HEK293 (cell line): ENCODE data around the gene MRRF.

Experiments used
- CTCF ChIA-PET: fragments of 350-600 bp; formaldehyde crosslinking; extraction: SDS; loops from one replicate; lab custom pipeline; 2021; ENCODE audit warnings: antibody characterized with exemption; lab: Yijun Ruan, JAX
- POLR2A ChIA-PET: fragments of 300-600 bp; formaldehyde crosslinking; extraction: SDS; loops from one replicate; lab custom pipeline; 2020; ENCODE audit warnings: antibody characterized with exemption, inconsistent platforms; lab: Yijun Ruan, JAX
- H3K27ac ChIP-seq: fragments of 200-500 bp; sonication (Bioruptor generic); 2 replicates; pipeline ENCODE4 v1.5.1; 2014; ENCODE audit warnings: low read depth, low read length, control low read depth, inconsistent platforms; ENCODE audit errors: extremely low read depth
- H3K36me3 ChIP-seq, 2 experiments: fragments of 200-500 bp in 1 of 2; sonication (Bioruptor generic) in 1 of 2; 1 replicate in 1 of 2; 2 replicates in 1 of 2; pipeline ENCODE4 v1.5.1; 2014 to 2017; ENCODE audit warnings: inconsistent platforms in 2 of 2, low read length in 2 of 2; ENCODE audit not compliant: control insufficient read depth in 2 of 2, insufficient read depth in 1 of 2
- H3K4me1 ChIP-seq: fragments of 200-500 bp; sonication (Bioruptor generic); 2 replicates; pipeline ENCODE4 v1.5.1; 2014; ENCODE audit warnings: mild to moderate bottlenecking, low read length, inconsistent platforms; ENCODE audit not compliant: control insufficient read depth, insufficient read depth
- H3K4me3 ChIP-seq: 2 replicates; pipeline ENCODE4 v1.5.1; 2011; ENCODE audit warnings: low read depth, mild to moderate bottlenecking, control low read depth, low read length, moderate library complexity
- H3K9me3 ChIP-seq: fragments of 200-500 bp; sonication (Bioruptor generic); 2 replicates; pipeline ENCODE4 v1.5.1; 2014; ENCODE audit warnings: low read depth, low read length, inconsistent platforms; ENCODE audit not compliant: control insufficient read depth, insufficient read depth
- BCL11B ChIP-seq: fragments of 450-650 bp; formaldehyde crosslinking; IDR thresholded peaks from 2 replicates; pipeline ENCODE4 v1.5.1; 2016; ENCODE audit warnings: low read depth, missing biosample characterization, missing genetic modification characterization
- EGR2 ChIP-seq: fragments of 450-650 bp; formaldehyde crosslinking; IDR thresholded peaks from 2 replicates; pipeline ENCODE4 v1.5.1; 2016; ENCODE audit warnings: low read depth, missing biosample characterization, missing genetic modification characterization
- KLF16 ChIP-seq: fragments of 450-650 bp; formaldehyde crosslinking; IDR thresholded peaks from 2 replicates; pipeline ENCODE4 v1.5.1; 2017; ENCODE audit warnings: missing biosample characterization, missing genetic modification characterization
- MYNN ChIP-seq: fragments of 450-650 bp; formaldehyde crosslinking; IDR thresholded peaks from 2 replicates; pipeline ENCODE4 v1.5.1; 2016; ENCODE audit warnings: missing biosample characterization, missing genetic modification characterization, borderline replicate concordance
- SCRT2 ChIP-seq: fragments of 450-650 bp; formaldehyde crosslinking; IDR thresholded peaks from 2 replicates; pipeline ENCODE4 v1.5.1; 2016; ENCODE audit warnings: missing biosample characterization, missing genetic modification characterization
- ZBTB7A ChIP-seq: fragments of 450-650 bp; formaldehyde crosslinking; IDR thresholded peaks from 2 replicates; pipeline ENCODE4 v1.5.1; 2016; ENCODE audit warnings: low read depth, missing biosample characterization, missing genetic modification characterization
- ZEB2 ChIP-seq: fragments of 450-650 bp; formaldehyde crosslinking; IDR thresholded peaks from 2 replicates; pipeline ENCODE4 v1.5.1; 2016; ENCODE audit warnings: missing biosample characterization, missing genetic modification characterization
- ZNF311 ChIP-seq: fragments of 450-650 bp; formaldehyde crosslinking; IDR thresholded peaks from 2 replicates; pipeline ENCODE4 v1.5.1; 2017; ENCODE audit warnings: missing biosample characterization, missing genetic modification characterization, borderline replicate concordance
- ZNF433 ChIP-seq: fragments of 450-650 bp; formaldehyde crosslinking; IDR thresholded peaks from 2 replicates; pipeline ENCODE4 v1.5.1; 2016; ENCODE audit warnings: missing biosample characterization, missing genetic modification characterization, low read depth
- ZNF488 ChIP-seq: fragments of 450-650 bp; formaldehyde crosslinking; IDR thresholded peaks from 2 replicates; pipeline ENCODE4 v1.5.1; 2016; ENCODE audit warnings: missing biosample characterization, missing genetic modification characterization
- ZNF514 ChIP-seq: fragments of 450-650 bp; formaldehyde crosslinking; IDR thresholded peaks from 2 replicates; pipeline ENCODE4 v1.5.1; 2016; ENCODE audit warnings: missing biosample characterization, missing genetic modification characterization
- ZNF518A ChIP-seq: fragments of 450-650 bp; formaldehyde crosslinking; conservative IDR thresholded peaks from 2 replicates; pipeline ENCODE4 v1.5.1; 2016; ENCODE audit warnings: low read depth, missing biosample characterization, missing genetic modification characterization
- ZNF560 ChIP-seq: fragments of 450-650 bp; formaldehyde crosslinking; IDR thresholded peaks from 2 replicates; pipeline ENCODE4 v1.5.1; 2017; ENCODE audit warnings: missing biosample characterization, missing genetic modification characterization, borderline replicate concordance
- ZNF610 ChIP-seq: fragments of 450-650 bp; formaldehyde crosslinking; IDR thresholded peaks from 2 replicates; pipeline ENCODE4 v1.5.1; 2016; ENCODE audit warnings: missing biosample characterization, missing genetic modification characterization, borderline replicate concordance
- ZNF639 ChIP-seq: fragments of 450-650 bp; formaldehyde crosslinking; IDR thresholded peaks from 2 replicates; pipeline ENCODE4 v1.5.1; 2016; ENCODE audit warnings: missing biosample characterization, missing genetic modification characterization
- ZSCAN4 ChIP-seq: fragments of 450-650 bp; formaldehyde crosslinking; IDR thresholded peaks from 2 replicates; pipeline ENCODE4 v1.5.1; 2017; ENCODE audit warnings: missing biosample characterization, missing genetic modification characterization

The MRRF gene

GRCh38 chr9:122220673-122221182 lies 44.0 kb upstream of the MRRF start:
- TF ChIP-seq ZNF518A (tag by site-specific recombination) (no peak), MYNN (no peak), BCL11B (tag by site-specific recombination) (no peak), ZNF560 (tag by site-specific recombination) (no peak), ZNF488 (no peak), SCRT2 (tag by site-specific recombination) (no peak), ZNF639 (no peak)
- Histone ChIP-seq H3K36me3 (no peaks in the 10 kb centered on the region), H3K4me1 (no peaks in the 10 kb centered on the region), H3K4me3 (no peak overlapping the region), H3K27ac (no peak overlapping the region), H3K9me3 (no peaks in the 10 kb centered on the region)
- ChIA-PET CTCF (interaction anchor here (0.9 kb wide), 1 partner anchor 96 kb away, joined by 4 read pairs; no protein-coding TSS in a partner anchor), POLR2A (no interaction called here)

GRCh38 chr9:122221183-122221811 lies 43.4 kb upstream of the MRRF start:
- ChIA-PET CTCF (interaction anchor here (0.9 kb wide), 1 partner anchor 96 kb away, joined by 4 read pairs; no protein-coding TSS in a partner anchor), POLR2A (no interaction called here)
- no peaks in the 10 kb centered on the region for H3K4me1 ChIP-seq
- H3K4me3 ChIP-seq, result no peak overlapping the region
- no peaks in the 10 kb centered on the region for H3K36me3 ChIP-seq
- H3K27ac ChIP-seq, result no peak overlapping the region
- H3K9me3 ChIP-seq, result no peaks in the 10 kb centered on the region
- TF ChIP-seq ZEB2 (tag by site-specific recombination) (no peak), EGR2 (no peak), ZNF433 (tag by site-specific recombination) (no peak)

GRCh38 chr9:122222791-122223190 lies 41.9 kb upstream of the MRRF start:
- CTCF ChIA-PET, result interaction anchor here (0.8 kb wide), 1 partner anchor 98 kb away, joined by 3 read pairs; no protein-coding TSS in a partner anchor
- POLR2A ChIA-PET, result interaction anchor here (1.2 kb wide), 1 partner anchor 9 kb away, joined by 5 read pairs; no protein-coding TSS in a partner anchor

More at GRCh38 chr9:122222791-122223190, 41.9 kb upstream of the MRRF start:
- H3K9me3 ChIP-seq, result no peaks in the 10 kb centered on the region
- H3K36me3 ChIP-seq, result no peaks in the 10 kb centered on the region
- H3K4me3 ChIP-seq, result no peak overlapping the region
- H3K4me1 ChIP-seq, result no peaks in the 10 kb centered on the region
- H3K27ac ChIP-seq, result no peak overlapping the region
- TF ChIP-seq ZBTB7A (no peak), ZNF514 (tag by site-specific recombination) (no peak), ZNF610 (tag by site-specific recombination) (no peak), KLF16 (tag by site-specific recombination) (no peak), ZNF311 (no peak), ZSCAN4 (no peak)
